ENCODE data around the gene LDLRAD4.

Gene LDLRAD4

DNA sequence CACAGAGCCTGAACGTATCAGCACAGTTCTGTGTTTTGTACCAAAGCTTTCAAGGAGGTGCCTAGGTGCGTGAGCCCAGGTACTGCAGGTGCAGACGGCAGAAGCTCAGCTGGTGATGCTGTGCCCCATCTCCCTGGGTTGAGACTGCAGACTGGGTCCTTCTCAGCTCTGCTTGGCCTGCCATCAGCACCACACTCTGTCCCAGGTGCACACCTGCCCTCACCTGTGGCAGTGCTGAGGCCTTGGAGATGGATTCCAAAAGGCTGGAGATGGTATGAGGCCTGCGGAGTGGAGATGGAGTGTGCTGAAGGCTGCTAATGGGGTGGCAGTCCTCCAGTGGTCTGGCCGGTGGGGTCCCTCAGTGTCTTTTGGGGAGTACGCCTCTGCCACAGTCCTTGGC lies 9.3 kb downstream of the LDLRAD4 start:
- in situ Hi-C loops (cut with MboI; ENCODE audit: low sequenced_read_pairs) = no loop called here

DNA sequence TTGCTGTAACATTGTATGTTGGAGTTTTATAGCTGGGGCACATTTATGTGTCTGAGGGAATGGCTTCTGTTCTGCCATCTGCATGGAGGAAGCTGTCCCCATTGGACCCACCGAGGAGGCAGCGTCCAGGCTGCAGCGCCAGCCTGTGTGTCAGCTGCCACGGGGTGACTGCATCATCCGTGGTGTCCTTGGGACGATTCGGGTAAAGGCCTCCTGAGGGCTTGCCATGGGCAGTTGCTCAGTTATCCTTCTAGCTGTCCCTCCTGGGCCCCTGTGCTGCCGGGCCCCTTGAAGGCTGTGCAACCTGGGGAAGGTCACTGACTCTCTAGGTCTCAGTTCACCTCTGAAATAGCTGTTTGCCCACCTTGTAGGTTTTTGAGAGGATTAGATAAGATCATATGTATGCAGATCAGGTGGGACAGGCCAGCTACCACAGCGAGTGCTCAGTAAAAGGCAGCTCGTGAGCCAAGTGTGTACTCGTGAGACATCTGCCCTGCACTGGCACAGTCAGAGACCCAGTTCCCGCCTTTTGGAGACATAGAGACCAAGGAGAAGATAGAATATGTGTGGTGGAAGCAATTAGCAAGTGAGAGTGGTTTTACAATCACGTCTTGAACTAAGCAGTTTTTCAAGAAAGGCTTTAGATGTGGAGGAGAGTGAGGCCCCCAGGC lies 10.6 kb downstream of the LDLRAD4 start:
- in situ Hi-C loops (cut with MboI; ENCODE audit: low sequenced_read_pairs) = no loop called here

DNA sequence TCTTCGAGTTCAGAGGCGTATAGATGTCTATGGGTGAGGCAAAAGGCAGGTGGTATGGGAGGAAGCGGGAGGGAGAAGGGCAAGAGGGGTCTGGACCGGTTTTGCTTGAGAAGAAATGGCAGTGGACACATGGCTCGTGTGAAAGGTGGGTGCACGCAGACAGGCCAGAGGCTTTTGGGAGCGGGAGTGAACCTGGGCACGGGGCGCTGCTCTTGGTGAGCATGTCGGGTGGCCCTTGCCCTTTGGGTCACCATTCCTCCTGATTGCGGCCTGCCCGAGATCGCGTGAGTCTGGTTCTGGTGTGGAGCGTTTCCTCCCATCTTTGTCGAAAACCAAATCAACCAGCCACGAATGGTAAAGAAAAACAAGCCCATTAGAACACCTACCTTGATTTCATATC lies 12.6 kb downstream of the LDLRAD4 start:
- in situ Hi-C loops (cut with MboI; ENCODE audit: low sequenced_read_pairs) = no loop called here

DNA sequence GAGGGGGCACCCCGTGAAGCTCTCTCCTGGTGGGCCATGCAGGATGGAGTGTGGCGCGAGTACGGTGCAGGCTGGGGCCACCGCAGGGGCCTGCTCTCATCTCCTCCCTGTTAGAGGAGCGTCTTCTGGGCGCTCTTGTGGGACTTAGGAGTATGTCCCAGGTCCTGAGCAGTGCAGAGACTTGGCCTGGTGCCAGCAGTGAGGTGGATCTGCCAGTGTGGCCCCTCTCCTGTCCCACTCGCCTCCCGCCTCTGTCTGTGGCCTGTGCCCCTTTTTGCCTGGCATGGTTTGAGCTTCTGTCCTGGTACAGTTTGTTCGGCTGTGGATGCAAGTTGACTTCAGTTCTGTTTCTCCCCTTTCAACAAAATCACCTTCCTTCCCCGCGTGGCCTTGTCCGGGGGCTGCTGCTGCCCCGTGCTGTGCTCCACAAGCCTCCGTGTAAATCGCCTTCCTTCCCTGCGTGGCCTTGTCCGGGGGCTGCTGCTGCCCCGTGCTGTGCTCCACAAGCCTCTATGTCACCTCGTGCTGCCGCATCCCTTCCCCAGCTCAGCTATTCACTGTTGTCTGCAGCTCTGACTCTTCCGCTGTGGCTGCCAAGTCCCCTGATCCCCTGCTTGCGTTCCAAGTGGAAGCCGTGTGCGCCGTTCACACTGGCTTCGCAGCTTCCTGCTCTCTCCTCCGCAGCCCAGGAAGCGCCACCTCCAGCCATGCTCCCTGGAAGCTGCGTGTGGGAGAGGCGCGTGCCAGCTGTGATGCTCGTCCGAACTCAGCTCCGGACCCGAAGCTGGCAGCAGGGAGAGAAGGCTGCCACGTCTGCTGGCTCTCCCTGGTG lies 13.7 kb downstream of the LDLRAD4 start:
- in situ Hi-C loops (cut with MboI; ENCODE audit: low sequenced_read_pairs) = no loop called here

DNA sequence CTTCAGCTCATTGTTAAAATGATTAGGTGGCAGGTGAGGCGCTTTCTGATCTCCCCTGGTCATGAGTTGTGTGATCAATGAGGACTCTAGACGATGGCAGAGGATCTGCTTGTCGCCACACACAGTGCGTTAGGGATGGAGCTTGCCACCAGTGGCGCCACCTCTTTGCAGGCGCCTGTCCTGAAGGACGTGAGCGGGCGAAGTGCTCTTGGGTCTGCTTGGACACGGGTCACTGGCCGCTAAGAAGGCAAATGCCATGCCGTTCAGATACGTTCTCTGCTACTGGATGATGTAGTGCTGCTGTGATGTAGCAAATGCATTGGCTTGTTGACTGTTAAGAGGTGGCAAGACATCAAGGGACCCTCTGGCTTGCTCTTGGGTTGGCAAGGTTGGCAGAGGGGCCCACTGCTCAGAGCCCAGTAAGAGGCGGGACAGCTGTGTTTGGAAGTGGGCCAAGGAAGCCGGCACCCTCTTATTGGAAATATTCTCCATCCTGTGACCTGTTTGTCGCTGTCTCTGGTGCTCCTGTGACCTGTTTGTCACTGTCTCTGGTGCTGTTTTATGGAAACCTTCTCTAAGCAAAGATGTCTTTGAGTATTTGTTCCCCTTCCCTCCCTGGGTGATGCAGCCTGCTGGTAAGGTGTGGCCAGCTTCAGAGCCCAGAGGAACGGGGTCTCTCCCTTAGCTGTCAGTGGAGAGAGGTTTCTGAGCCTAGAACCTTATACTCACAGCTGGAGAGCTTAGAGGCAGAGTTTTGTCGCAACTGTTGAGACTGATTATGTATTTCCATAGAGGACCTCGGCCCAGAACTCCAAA lies 14.6 kb downstream of the LDLRAD4 start:
- in situ Hi-C loops (cut with MboI; ENCODE audit: low sequenced_read_pairs) = no loop called here

DNA sequence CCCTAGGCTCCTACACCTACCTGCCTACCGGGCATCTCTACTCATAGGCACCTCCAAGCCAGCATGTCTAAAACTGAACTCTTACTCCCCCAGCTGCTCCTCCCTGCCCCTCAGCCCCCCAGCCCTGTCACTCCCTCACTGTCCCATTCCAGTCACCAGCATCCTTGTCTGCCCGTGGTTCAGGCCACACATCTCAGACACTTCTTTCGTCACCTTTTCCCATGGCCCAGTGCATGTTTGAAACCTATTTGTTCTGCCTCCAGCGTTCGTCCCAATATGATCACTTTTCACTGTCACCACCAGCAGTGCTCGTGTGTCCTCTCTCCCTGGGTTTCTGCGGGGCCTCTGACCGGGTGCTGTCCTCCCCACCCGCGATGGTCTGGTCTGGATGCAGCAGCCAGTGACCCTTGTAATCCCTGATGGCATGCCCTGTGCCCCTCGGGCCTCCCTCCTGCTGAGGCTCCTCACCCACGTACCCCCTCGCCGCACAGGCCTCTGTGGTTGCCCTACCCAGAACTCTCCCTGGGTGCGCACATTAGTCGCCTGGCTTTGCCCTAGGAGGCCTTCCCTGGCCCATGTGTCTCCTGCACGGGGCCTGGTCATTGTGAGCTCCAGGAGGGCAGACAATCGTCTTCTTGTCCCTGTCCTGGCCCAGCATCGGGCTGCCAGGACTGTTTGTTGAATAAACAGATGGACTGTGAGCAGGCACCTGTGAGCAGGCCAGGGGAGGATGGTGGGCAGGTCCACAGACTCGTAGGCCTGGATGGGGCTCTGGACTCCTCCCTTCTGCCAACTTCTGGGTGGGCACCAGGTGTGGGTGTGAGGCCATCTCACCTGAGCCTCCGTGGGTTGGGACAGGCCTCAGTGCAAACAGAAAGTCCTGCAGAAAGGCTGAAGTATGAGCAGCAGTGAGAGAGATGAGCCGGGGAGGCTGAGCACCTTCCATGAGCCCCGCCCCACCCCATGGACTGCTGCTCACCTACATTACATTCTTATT lies 15.5 kb downstream of the LDLRAD4 start:
- in situ Hi-C loops (cut with MboI; ENCODE audit: low sequenced_read_pairs) = no loop called here

DNA sequence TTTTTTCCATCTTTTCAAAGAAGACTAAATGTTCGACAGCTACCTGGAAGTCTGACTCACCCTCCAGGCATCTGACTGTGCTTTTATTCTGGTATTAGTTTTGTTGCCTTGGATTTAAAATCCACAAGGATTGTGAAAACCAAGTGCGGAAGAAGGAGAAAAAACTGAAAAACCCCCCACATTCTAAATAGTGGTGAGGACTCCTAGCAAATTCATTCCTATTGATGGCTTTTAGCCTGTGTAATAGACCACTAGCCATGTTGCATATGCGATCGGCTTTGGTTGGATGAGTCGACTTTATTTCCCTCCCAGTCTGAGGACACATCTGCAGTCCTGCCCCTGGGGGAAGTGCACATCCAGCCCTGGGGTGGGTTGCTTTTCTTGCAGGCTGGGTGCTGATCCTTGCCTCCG lies 16.9 kb downstream of the LDLRAD4 start:
- in situ Hi-C loops (cut with MboI; ENCODE audit: low sequenced_read_pairs) = no loop called here

DNA sequence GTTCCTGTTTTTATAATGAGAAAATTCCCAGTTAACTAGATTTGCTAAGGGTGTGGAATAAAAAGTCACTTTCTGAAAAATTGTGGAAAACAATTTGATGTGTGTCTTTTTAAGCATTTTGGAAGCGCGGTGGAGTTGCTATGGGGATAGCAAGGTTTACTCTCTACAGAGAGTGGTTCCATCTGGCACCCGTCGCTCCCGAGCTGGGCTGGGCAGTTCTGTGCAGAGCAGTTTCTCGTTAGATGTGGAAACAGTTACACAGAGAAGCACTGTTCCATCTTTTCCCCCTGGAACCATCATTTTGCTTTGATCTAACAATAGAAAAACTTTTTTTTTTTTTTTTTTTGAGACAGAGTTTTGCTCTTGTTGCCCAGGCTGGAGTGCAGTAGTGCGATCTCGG lies 17.4 kb downstream of the LDLRAD4 start:
- in situ Hi-C loops (cut with MboI; ENCODE audit: low sequenced_read_pairs) = no loop called here

DNA sequence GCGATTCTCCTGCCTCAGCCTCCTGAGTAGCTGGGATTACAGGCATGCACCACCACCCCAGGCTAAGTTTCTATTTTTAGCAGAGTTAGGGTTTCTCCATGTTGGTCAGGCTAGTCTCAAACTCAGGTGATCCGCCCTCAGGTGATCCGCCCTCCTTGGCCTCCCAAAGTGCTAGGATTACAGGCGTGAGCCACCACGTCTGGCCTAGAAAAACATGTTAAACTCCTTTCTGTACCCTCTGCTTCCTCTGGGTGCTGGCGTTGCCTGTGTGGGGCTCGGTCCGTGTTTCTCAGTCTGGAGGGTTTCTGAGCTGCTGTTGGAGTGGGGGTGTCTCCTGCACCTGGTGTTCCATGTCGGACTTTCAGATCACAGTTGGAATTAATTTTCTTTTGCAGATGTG lies 17.9 kb downstream of the LDLRAD4 start:
- in situ Hi-C loops (cut with MboI; ENCODE audit: low sequenced_read_pairs) = no loop called here

DNA sequence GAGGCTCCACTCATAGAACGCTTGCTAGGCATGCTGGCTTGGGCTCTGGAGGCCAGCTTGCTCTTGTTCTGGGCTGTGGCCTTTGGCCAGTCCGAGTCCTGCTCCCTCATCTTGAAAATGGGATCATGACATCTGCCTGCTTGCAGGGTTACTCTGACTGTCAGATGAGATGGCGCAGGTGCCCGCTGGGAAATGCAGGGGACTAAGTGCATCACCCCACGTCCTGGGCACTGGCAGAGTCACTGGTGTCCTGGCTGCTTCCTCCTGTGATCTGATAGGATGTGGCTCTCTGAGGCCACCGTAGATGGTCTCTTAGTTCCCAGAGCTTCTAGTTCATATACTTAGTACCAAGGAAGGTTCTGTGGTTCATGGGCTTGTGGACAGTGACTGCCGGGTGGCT lies 18.5 kb downstream of the LDLRAD4 start:
- in situ Hi-C loops (cut with MboI; ENCODE audit: low sequenced_read_pairs) = no loop called here

DNA sequence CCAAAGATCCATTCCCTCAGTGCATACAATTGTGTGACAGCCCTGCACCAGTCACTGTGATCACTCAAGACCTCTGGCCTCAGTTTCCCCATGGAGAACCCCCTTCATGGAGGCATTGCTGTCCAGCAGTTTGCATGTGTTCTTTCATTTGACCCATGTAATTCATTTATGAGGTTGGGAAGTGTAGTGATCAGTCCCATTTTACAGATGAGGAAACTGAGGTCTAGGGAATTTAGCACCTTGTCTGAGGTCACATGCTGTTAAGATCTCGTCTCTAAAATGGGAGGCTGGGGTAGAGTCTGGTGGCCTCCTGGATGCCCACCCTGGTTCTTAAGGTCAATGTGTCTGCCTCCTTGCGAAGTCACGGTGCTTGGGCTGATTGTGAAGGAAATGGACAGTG lies 19.1 kb downstream of the LDLRAD4 start:
- in situ Hi-C loops (cut with MboI; ENCODE audit: low sequenced_read_pairs) = no loop called here

DNA sequence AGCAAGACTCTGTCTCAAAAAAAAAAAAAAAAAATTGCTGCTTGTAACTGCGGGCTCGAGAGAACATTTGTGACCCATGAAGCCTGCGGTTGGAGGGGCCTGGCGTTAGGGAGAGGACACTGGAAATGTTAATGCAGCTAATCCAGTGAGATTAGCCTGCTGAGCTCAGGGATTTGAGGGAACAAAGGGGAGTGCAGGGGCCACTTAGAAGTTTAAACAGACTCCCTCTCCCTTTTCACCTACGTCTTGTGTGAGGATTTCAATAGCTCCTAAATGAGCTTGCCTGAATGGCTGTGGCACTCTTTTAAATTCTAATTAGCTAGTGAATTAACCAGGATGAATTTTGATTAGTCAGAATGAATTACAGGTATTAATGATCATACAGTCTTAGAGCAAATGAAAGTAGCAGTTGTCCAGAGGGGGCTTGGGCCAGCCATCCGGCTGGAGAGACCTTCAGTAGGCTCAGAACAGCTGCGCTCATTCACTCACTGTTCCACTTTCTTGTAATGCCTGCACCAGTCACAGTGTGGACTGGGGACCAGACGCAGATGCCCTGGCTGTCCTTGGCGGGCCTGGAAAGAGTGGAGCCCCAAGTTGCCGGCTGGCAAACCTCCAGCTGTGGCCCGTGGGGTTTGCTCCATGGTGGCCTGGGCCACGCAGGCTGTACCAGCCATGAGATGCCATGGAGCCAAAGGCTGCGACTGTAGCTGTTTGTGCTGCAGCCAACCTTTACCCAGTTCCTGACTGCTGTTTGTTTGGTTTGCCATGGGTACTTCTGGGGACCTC lies 20.8 kb downstream of the LDLRAD4 start:
- in situ Hi-C loops (cut with MboI; ENCODE audit: low sequenced_read_pairs) = no loop called here

DNA sequence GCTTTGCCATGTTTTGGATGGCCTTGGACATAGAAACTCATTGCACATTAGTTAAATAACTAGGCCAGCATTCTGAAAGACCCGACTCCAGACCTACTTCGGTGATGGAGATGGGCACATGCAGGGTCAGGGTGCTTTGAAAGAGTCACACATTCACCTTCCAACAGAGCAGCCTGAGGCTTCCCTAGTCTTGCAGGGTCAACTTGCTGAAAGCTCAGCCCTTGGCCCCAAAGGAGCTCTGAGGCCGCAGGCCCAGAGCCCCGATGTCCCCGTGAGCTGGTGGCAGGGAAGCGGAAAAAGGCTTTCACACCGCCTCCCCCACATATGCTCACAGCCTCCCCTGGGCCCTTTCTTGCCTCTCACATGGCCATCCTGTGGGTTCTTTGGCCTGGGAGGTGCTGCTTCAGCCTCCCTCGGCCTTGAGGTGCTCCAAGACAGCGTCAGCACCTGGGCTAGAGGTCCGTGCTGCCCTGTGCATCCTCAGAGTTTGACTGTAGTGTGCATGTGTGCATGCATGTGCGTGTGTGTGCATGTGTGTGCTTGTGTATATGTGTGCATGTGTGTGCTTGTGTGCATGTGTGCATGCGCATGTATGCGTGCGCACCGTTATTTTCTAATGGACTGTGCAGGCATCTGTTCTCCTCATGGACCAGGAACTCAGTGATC lies 21.6 kb downstream of the LDLRAD4 start:
- in situ Hi-C loops (cut with MboI; ENCODE audit: low sequenced_read_pairs) = no loop called here

DNA sequence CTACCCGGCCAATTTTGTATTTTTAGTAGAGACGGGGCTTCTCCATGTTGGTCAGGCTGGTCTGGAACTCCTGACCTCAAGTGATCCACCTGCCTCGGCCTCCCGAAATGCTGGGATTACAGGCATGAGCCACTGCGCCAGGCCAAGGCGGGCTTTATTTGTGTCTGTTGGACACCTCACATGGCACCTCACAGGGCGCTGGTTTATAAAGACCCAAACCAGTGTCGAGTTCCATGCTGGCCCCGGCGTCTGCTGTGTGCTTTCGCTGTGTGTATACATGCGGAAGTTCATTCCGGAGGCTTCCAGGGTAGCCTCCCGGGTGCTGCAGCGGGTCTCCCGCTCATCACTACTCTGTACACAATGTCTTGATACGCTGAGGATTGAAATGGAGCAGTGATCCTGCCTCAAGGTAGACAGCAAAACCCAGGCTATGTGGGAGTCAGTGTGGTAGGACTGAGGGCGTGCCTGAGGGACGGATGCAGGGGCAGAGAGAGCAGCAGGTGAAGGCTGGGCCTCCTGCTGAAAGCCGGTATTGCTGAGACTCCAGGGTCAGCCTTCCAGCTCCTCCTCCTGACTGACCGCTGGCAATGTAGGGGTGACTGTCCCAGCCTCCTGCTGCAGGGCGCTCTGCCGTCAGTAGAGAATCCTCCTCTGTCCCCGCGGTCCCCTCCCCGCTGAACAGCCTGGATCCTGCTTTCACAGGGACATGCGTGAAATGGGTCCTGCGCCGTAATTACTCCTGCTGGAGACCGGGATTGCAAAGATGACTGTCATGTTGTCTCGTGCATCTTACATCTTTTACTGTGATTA lies 22.7 kb downstream of the LDLRAD4 start:
- in situ Hi-C loops (cut with MboI; ENCODE audit: low sequenced_read_pairs) = no loop called here

DNA sequence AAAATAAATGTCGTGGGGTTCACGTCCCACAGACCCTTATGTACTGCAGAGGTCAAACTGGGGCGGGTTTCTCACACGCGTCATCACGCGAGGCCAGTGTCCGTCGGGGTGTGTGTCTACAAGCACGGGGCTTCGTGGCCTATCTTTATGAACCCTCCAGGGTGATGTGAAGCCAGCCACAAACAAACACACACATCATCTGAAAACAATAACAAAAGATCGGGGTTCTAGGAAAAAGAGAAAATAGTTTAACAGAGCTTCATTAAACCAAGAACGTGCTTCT lies 23.3 kb downstream of the LDLRAD4 start:
- in situ Hi-C loops (cut with MboI; ENCODE audit: low sequenced_read_pairs) = no loop called here

DNA sequence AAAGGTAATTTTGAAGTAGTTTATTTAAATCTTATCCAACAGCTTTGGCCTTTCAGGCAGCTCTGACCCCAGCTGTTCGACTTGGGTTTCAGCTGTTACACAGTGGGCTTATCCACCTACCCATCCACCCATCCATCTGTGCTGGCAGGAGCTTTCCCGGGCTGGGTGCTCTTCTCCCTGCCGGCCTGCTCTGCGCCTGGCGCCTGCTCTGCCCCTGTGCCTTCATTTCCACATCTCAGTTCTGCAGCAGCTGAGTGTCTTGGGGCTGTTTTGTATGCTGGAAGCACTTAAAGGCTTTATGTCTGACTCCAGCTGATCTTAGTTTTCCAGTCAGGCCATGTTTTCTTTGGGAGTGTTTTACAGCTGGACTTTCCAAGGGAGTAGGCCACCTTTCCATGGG lies 24.2 kb downstream of the LDLRAD4 start:
- in situ Hi-C loops (cut with MboI; ENCODE audit: low sequenced_read_pairs) = no loop called here

DNA sequence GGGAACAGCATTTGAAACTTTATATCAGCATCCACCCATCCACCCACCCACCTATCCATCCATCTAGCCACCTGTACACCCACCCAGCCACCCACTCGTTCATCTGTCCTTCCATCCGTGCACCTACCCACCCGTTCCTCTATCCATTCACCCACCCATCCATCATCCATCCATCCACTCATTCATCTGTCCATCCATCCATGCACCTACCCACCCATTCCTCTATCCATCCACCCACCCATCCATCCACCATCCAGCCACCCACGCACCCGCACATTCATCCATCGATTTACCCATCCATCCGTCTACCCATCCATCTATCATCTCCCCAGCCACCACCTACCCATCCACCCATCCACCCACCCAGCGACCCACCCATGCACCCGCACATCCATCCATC lies 24.8 kb downstream of the LDLRAD4 start:
- in situ Hi-C loops (cut with MboI; ENCODE audit: low sequenced_read_pairs) = no loop called here

DNA sequence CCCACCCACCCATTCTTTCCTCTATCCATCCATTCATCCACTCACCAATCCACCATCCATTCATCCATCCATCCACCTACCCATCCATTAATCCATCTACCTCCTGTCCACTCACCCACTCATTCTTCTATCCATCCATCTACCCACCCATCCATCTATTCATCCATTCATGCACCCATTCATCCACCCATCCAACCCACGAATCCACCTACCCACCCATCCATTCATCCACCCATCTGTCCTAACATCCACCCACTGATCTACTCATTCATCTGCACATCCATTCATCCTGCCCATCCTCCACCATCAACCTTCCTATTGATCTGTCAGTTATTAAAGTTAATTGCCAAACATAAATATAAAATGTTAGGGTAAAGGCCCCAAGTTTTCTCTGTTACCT lies 25.6 kb downstream of the LDLRAD4 start:
- in situ Hi-C loops (cut with MboI; ENCODE audit: low sequenced_read_pairs) = no loop called here

All from HL-60/S4 treated with retinoic acid at 250 ng/mL for 4 days and 3 days (cell line).